Embryonic facial prominence (tissue), 1 donor: Measurements from ENCODE around the gene LENEP.
A peak's percentile ranks its signal among the peaks of the same experiment; 100 is the strongest.

ENCODE experiments used
- DNase-seq: peaks from one replicate; pipeline ENCODE4 v3.0.0-alpha.2; 2016; ENCODE audit errors: extremely low spot score

The LENEP gene

GRCh38 chr1:155010211-155010918 is 17.0 kb downstream of the LENEP start:
- DNase-seq = no peak

- no peak for DNase-seq
Measured at GRCh38 chr1:155011004-155011416, 17.6 kb downstream of the LENEP start.

- no peak for DNase-seq
Measured at GRCh38 chr1:155011437-155012025, 18.1 kb downstream of the LENEP start.

- DNase-seq = no peak
Measured at GRCh38 chr1:155012026-155012546, 18.7 kb downstream of the LENEP start.

GRCh38 chr1:155012776-155013602 is 19.6 kb downstream of the LENEP start:
- DNase-seq = no peak

- DNase-seq = no peak
Measured at GRCh38 chr1:155013632-155014031, 20.2 kb downstream of the LENEP start.

- no peak for DNase-seq
Measured at GRCh38 chr1:155014709-155015508, 21.5 kb downstream of the LENEP start.

- DNase-seq = no peak
Measured at GRCh38 chr1:155015527-155016230, 22.3 kb downstream of the LENEP start.

- DNase-seq = no peak
Measured at GRCh38 chr1:155016231-155016831, 22.9 kb downstream of the LENEP start.

- peak; percentile 71 for DNase-seq
Measured at GRCh38 chr1:155017041-155017945, 23.9 kb downstream of the LENEP start.

- DNase-seq = no peak
Measured at GRCh38 chr1:155017946-155018316, 24.5 kb downstream of the LENEP start.

- no peak for DNase-seq
Measured at GRCh38 chr1:155018617-155019348, 25.4 kb downstream of the LENEP start.

- DNase-seq = no peak
Measured at GRCh38 chr1:155019377-155020245, 26.2 kb downstream of the LENEP start.

- DNase-seq = no peak
Measured at GRCh38 chr1:155022136-155022926, 28.9 kb downstream of the LENEP start.

GRCh38 chr1:155022927-155023236 is 29.5 kb downstream of the LENEP start:
- DNase-seq = no peak

- DNase-seq = no peak
Measured at GRCh38 chr1:155023627-155024026, 30.2 kb downstream of the LENEP start.

GRCh38 chr1:155024315-155024714 is 30.9 kb downstream of the LENEP start:
- no peak for DNase-seq
